H9 (cell line): Measurements from ENCODE around the gene KDR. TPM values are rescaled to one million over a fixed set of nuclear protein-coding genes. Genes with fewer than 3 reads are reported as not detected.

Experiments
- DNase-seq: peaks from one replicate; pipeline ENCODE4 v3.0.0-alpha.2; 2017
- H2AFZ ChIP-seq: one replicate; pipeline ENCODE4 v1.6.1; 2013; ENCODE audit warnings: mild to moderate bottlenecking, low read length, control low read depth, moderate library complexity
- H2AK5ac ChIP-seq: 2 replicates; pipeline ENCODE4 v1.6.1; 2013; ENCODE audit warnings: low read length, control low read depth, mixed read lengths; ENCODE audit not compliant: insufficient read length
- H2BK120ac ChIP-seq: one replicate; pipeline ENCODE4 v1.6.1; 2013; ENCODE audit warnings: low read depth, mild to moderate bottlenecking, low read length, control low read depth, inconsistent platforms; ENCODE audit not compliant: poor library complexity, severe bottlenecking
- H2BK12ac ChIP-seq: 2 replicates; pipeline ENCODE4 v1.6.1; 2013; ENCODE audit warnings: low read length, control low read depth, mixed read lengths, low read depth; ENCODE audit not compliant: insufficient read length
- H2BK15ac ChIP-seq: 2 replicates; pipeline ENCODE4 v1.6.1; 2013; ENCODE audit warnings: low read depth, low read length, control low read depth
- H2BK20ac ChIP-seq: one replicate; pipeline ENCODE4 v1.6.1; 2013; ENCODE audit warnings: low read depth, mild to moderate bottlenecking, low read length, control low read depth, inconsistent platforms; ENCODE audit not compliant: poor library complexity, severe bottlenecking
- H2BK5ac ChIP-seq: 2 replicates; pipeline ENCODE4 v1.6.1; 2013; ENCODE audit warnings: low read length, control low read depth, mixed read lengths; ENCODE audit not compliant: insufficient read length
- H3K14ac ChIP-seq: 2 replicates; pipeline ENCODE4 v1.6.1; 2013; ENCODE audit warnings: low read length, control low read depth; ENCODE audit not compliant: insufficient read depth
- H3K18ac ChIP-seq: 2 replicates; pipeline ENCODE4 v1.6.1; 2013; ENCODE audit warnings: low read depth, mild to moderate bottlenecking, mixed read lengths, low read length, control low read depth; ENCODE audit not compliant: insufficient read length
- H3K23ac ChIP-seq: 2 replicates; pipeline ENCODE4 v1.6.1; 2013; ENCODE audit warnings: low read length, control low read depth, mixed read lengths, low read depth; ENCODE audit not compliant: insufficient read length
- H3K23me2 ChIP-seq: 2 replicates; pipeline ENCODE4 v1.6.1; 2013; ENCODE audit warnings: low read depth, mild to moderate bottlenecking, mixed read lengths, low read length, control low read depth; ENCODE audit not compliant: insufficient read length, poor library complexity, severe bottlenecking
- H3K27ac ChIP-seq: 2 replicates; pipeline ENCODE4 v1.5.1; 2013; ENCODE audit warnings: low read length, control low read depth, mixed read lengths, low read depth; ENCODE audit not compliant: insufficient read length
- H3K27me3 ChIP-seq: 2 replicates; pipeline ENCODE4 v1.6.1; 2013; ENCODE audit warnings: low read length, control low read depth, inconsistent platforms; ENCODE audit not compliant: insufficient read depth
- H3K4ac ChIP-seq: 2 replicates; pipeline ENCODE4 v1.6.1; 2013; ENCODE audit warnings: low read depth, mild to moderate bottlenecking, control low read depth, inconsistent platforms, low read length, moderate library complexity
- H3K4me1 ChIP-seq: 2 replicates; pipeline ENCODE4 v1.6.1; 2013; ENCODE audit warnings: low read length, control low read depth, inconsistent platforms; ENCODE audit not compliant: insufficient read depth
- H3K4me2 ChIP-seq: 2 replicates; pipeline ENCODE4 v1.6.1; 2013; ENCODE audit warnings: low read length, control low read depth, mixed read lengths; ENCODE audit not compliant: insufficient read length, insufficient read depth
- H3K56ac ChIP-seq: 2 replicates; pipeline ENCODE4 v1.6.1; 2013; ENCODE audit warnings: low read depth, mild to moderate bottlenecking, mixed read lengths, low read length, control low read depth; ENCODE audit not compliant: insufficient read length
- H3K79me1 ChIP-seq: 2 replicates; pipeline ENCODE4 v1.6.1; 2013; ENCODE audit warnings: low read depth, mild to moderate bottlenecking, moderate library complexity, low read length, control low read depth, inconsistent platforms; ENCODE audit not compliant: insufficient read depth, poor library complexity, severe bottlenecking
- H3K79me2 ChIP-seq: 2 replicates; pipeline ENCODE4 v1.6.1; 2013; ENCODE audit warnings: low read length, control low read depth, inconsistent platforms; ENCODE audit not compliant: insufficient read depth
- H3K9ac ChIP-seq: 2 replicates; pipeline ENCODE4 v1.6.1; 2013; ENCODE audit warnings: low read length, control low read depth, mixed read lengths; ENCODE audit not compliant: insufficient read length; ENCODE audit errors: extremely low read depth
- H3K9me3 ChIP-seq: one replicate; pipeline ENCODE4 v1.6.1; 2013; ENCODE audit warnings: low read depth, low read length, inconsistent platforms; ENCODE audit not compliant: control insufficient read depth
- H3T11ph ChIP-seq: one replicate; pipeline ENCODE4 v1.6.1; 2013; ENCODE audit warnings: mild to moderate bottlenecking, low read length, control low read depth, inconsistent platforms
- H4K20me1 ChIP-seq: one replicate; pipeline ENCODE4 v1.6.1; 2013; ENCODE audit not compliant: control insufficient read depth, insufficient read length, insufficient read depth
- H4K5ac ChIP-seq: 2 replicates; pipeline ENCODE4 v1.6.1; 2013; ENCODE audit warnings: low read depth, mild to moderate bottlenecking, mixed read lengths, low read length, control low read depth; ENCODE audit not compliant: insufficient read length
- H4K8ac ChIP-seq: replicated peaks from 2 replicates; pipeline ENCODE4 v1.6.1; 2013; ENCODE audit warnings: low read length, control low read depth, mixed read lengths, low read depth; ENCODE audit not compliant: insufficient read length
- H4K91ac ChIP-seq: 2 replicates; pipeline ENCODE4 v1.6.1; 2013; ENCODE audit warnings: low read depth, mild to moderate bottlenecking, moderate library complexity, mixed read lengths, low read length, control low read depth; ENCODE audit not compliant: insufficient read length
- H3K27ac Mint-ChIP-seq, 3 experiments: 2 replicates in 2 of 3; 3 replicates in 1 of 3; pipeline ENCODE4 v1.8.0; 2020 to 2021; ENCODE audit warnings: mixed read lengths in 3 of 3, mild to moderate bottlenecking in 1 of 3, moderate library complexity in 1 of 3
- H3K27me3 Mint-ChIP-seq: 2 replicates; pipeline ENCODE4 v1.8.0; 2021; ENCODE audit warnings: low read depth, mild to moderate bottlenecking, moderate library complexity, mixed read lengths
- H3K36me3 Mint-ChIP-seq, 3 experiments: 2 replicates in 2 of 3; 3 replicates in 1 of 3; pipeline ENCODE4 v1.8.0; 2020 to 2021; ENCODE audit warnings: low read depth in 3 of 3, mixed read lengths in 3 of 3; ENCODE audit not compliant: insufficient read depth in 1 of 3
- H3K4me1 Mint-ChIP-seq, 2 experiments: 2 replicates each; pipeline ENCODE4 v1.8.0; 2020; ENCODE audit warnings: mixed read lengths in 2 of 2
- H3K4me3 Mint-ChIP-seq, 2 experiments: 2 replicates in 1 of 2; 3 replicates in 1 of 2; pipeline ENCODE4 v1.8.0; 2020 to 2021; ENCODE audit warnings: mild to moderate bottlenecking in 2 of 2, mixed read lengths in 2 of 2, moderate library complexity in 1 of 2
- H3K9me3 Mint-ChIP-seq, 2 experiments: 2 replicates in 1 of 2; 3 replicates in 1 of 2; pipeline ENCODE4 v1.8.0; 2020; ENCODE audit warnings: mild to moderate bottlenecking in 2 of 2, mixed read lengths in 2 of 2, moderate library complexity in 1 of 2
- CTCF ChIP-seq: fragments of 200-600 bp; sonication (generic); conservative IDR thresholded peaks from 3 replicates; pipeline ENCODE4 v1.8.0; 2021; ENCODE audit warnings: antibody characterized with exemption, mild to moderate bottlenecking
- WGBS: extraction: QIAGEN DNeasy Blood & Tissue Kit; methylation state at CpG from one replicate; pipeline ENCODE4 v1.1.7; 2013; ENCODE audit warnings: missing lambda C conversion rate, low lambda C conversion rate, mixed read lengths; ENCODE audit not compliant: insufficient read length; ENCODE audit errors: extremely low coverage; 5-methylcytosine and 5-hydroxymethylcytosine counted together
- total RNA-seq: library from RNA; stranded (reverse); gene quantifications from 2 replicates; pipeline ENCODE4 v1.2.1, GENCODE V29; 2021

KDR gene
- total RNA-seq, 1 experiment from 2014 or later, result 51.4 TPM

- Histone ChIP-seq H3K23me2 (no peaks in the 10 kb centered on the region), H2BK20ac (no peak overlapping the region), H3K4me1 (no peaks in the 10 kb centered on the region), H3T11ph (no peak overlapping the region), H2BK15ac (no peak overlapping the region), H3K14ac (no peak overlapping the region), H2BK12ac (no peak overlapping the region), H2AK5ac (no peak overlapping the region), H3K56ac (no peak overlapping the region), H3K27me3 (no peaks in the 10 kb centered on the region), H2BK120ac (no peak overlapping the region), H2BK5ac (no peak overlapping the region), H3K27ac (no peak overlapping the region), H3K23ac (no peak overlapping the region), H4K5ac (no peak overlapping the region), H4K91ac (no peak overlapping the region), H2AFZ (no peak overlapping the region), H4K20me1 (no peaks in the 10 kb centered on the region), H3K79me1 (no peaks in the 10 kb centered on the region), H3K18ac (no peak overlapping the region), H3K79me2 (no peaks in the 10 kb centered on the region), H3K4ac (no peak overlapping the region), H3K4me2 (no peak overlapping the region), H3K9me3 (no peaks in the 10 kb centered on the region), H4K8ac (no peak overlapping the region), H3K9ac (no peak overlapping the region)
- H3K4me1 Mint-ChIP-seq, result peaks cover 26 to 33% of the 10 kb centered on the region in 2 experiments
- H3K27me3 Mint-ChIP-seq, result no peaks in the 10 kb centered on the region
- WGBS, result no CpG with 5 or more reads among the region's 5 CpGs
- H3K4me3 Mint-ChIP-seq, result no peak overlapping the region
- no peak for DNase-seq
- no peaks in the 10 kb centered on the region for H3K9me3 Mint-ChIP-seq
- H3K36me3 Mint-ChIP-seq, result no peaks in the 10 kb centered on the region
- TF ChIP-seq CTCF, result no peak
- no peak overlapping the region for H3K27ac Mint-ChIP-seq
These were observed 94.2 kb downstream of the KDR start for GRCh38 chr4:55031158-55031557.
